ENCODE measurements around the gene AMBP.

Gene AMBP

DNA sequence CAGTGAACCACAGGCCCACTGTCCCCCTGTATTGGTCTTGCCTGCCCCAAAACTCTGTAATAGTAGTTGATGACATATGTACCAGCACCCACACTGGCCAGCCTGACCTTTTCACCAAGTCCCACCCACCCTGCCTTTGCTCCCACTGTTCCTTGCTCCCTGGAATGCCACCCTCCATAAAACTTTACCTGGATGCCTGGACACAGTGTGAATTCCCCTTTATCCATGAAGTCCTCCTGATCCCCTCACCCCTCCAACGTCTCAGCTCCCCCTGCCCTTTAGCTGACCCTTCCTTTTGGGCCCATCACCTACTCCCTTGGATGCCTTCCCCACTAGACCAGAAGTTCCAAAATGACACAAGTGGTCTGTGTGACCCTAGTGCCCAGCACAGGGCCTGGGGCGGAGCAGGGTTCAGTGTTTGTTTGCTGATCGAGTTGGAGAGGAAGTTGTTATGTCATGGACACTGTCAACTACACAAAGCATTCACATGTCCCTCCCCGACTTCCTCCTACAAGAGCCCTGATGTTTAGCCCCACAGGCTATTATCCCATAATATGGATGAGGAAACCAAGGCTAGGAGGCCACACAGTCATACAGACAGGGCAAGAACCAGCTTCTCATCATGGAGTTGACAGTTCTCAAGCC lies 16.1 kb downstream of the AMBP start:
- TF ChIP-seq POLR2AphosphoS5 (IDR thresholded peaks at IDR 0.05; ENCODE audit: low read depth, low read length) (no peak), SIN3A (IDR thresholded peaks at IDR 0.05; ENCODE audit: borderline replicate concordance, insufficient read depth, low read length) (no peak), FOXP2 (optimal IDR thresholded peaks at IDR 0.05; ENCODE audit: borderline replicate concordance, extremely low read depth, extremely low read length, insufficient read depth) (no peak)

DNA sequence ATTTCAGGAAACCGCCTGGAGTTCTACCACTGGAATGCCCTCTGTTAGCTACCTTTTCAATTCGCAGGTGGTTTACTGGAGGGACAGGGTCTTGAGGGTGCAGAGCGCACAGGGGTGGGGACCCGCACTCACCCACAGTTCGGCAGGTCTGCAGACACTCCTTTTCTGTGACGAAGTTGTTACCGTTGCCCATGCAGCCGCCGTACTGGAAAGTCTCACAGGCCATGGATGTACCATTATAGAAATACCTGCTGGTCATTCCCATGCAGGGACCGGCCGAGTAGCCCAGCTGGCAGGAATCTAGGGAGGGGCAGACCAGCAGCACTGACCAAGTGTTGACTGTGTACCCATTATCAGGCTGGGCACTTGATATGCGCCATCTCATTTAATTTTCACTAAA lies 16.8 kb downstream of the AMBP start:
- no peak for TF ChIP-seq POLR2AphosphoS5 (IDR thresholded peaks at IDR 0.05; ENCODE audit: low read depth, low read length)
- TF ChIP-seq, protein P1, sequence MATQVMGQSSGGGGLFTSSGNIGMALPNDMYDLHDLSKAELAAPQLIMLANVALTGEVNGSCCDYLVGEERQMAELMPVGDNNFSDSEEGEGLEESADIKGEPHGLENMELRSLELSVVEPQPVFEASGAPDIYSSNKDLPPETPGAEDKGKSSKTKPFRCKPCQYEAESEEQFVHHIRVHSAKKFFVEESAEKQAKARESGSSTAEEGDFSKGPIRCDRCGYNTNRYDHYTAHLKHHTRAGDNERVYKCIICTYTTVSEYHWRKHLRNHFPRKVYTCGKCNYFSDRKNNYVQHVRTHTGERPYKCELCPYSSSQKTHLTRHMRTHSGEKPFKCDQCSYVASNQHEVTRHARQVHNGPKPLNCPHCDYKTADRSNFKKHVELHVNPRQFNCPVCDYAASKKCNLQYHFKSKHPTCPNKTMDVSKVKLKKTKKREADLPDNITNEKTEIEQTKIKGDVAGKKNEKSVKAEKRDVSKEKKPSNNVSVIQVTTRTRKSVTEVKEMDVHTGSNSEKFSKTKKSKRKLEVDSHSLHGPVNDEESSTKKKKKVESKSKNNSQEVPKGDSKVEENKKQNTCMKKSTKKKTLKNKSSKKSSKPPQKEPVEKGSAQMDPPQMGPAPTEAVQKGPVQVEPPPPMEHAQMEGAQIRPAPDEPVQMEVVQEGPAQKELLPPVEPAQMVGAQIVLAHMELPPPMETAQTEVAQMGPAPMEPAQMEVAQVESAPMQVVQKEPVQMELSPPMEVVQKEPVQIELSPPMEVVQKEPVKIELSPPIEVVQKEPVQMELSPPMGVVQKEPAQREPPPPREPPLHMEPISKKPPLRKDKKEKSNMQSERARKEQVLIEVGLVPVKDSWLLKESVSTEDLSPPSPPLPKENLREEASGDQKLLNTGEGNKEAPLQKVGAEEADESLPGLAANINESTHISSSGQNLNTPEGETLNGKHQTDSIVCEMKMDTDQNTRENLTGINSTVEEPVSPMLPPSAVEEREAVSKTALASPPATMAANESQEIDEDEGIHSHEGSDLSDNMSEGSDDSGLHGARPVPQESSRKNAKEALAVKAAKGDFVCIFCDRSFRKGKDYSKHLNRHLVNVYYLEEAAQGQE (IDR thresholded peaks at IDR 0.05; ENCODE audit: insufficient read depth in 1 of 2, low read depth in 2 of 2, low read length in 2 of 2) = no peak
- TF ChIP-seq TAF1 (IDR thresholded peaks at IDR 0.05; ENCODE audit: borderline replicate concordance, insufficient read depth, low read length) = no peak

DNA sequence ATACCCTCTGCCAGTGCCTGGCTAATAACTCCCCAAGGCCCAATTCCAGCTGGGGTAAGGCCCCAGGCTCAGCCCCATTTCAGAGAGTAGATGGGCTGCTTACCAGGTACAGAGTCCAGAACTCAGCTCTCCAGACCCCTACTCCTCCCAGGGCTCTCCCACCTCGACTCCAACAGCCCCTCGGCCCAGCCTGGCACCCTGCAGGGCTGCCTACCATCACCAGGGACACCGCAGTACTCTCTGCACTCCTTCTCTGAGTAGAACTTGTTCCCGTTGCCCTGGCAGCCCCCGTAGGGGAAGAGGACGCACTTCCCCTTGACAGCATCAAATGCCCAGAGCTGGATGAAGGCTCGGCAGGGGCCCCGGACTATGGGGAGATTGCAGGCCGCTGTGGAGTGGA lies 17.4 kb downstream of the AMBP start:
- TF ChIP-seq, protein P1 (IDR thresholded peaks at IDR 0.05; ENCODE audit: insufficient read depth in 1 of 2, low read depth in 2 of 2, low read length in 2 of 2) = no peak
- no peak for TF ChIP-seq TAF1 (IDR thresholded peaks at IDR 0.05; ENCODE audit: borderline replicate concordance, insufficient read depth, low read length)
- TF ChIP-seq FOXP2 (optimal IDR thresholded peaks at IDR 0.05; ENCODE audit: borderline replicate concordance, extremely low read depth, extremely low read length, insufficient read depth) = no peak
- no peak for TF ChIP-seq POLR2AphosphoS5 (IDR thresholded peaks at IDR 0.05; ENCODE audit: low read depth, low read length)
- no peak for TF ChIP-seq SIN3A (IDR thresholded peaks at IDR 0.05; ENCODE audit: borderline replicate concordance, insufficient read depth, low read length)

DNA sequence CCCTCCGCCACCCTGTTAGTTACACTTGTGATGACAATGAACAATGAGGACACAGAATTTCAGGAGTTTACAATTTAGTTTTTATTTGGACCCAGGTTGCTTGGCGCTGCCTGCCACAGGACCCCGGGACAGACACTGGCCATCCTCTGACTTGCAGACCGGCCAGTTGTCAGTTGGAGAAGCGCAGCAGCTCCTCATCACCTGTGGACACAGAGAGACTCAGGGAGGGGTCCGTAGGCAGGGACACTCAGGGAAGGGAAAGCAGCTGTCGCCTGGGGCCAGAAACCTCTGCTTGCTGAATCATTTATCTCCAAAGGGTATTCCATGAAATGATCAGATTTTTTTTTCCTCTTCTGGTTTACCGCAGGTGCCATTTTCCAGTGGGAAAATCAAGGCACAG lies 18.0 kb downstream of the AMBP start:
- TF ChIP-seq SIN3A (IDR thresholded peaks at IDR 0.05; ENCODE audit: borderline replicate concordance, insufficient read depth, low read length) (no peak), FOXP2 (optimal IDR thresholded peaks at IDR 0.05; ENCODE audit: borderline replicate concordance, extremely low read depth, extremely low read length, insufficient read depth) (no peak)
- TF ChIP-seq, protein P1 (IDR thresholded peaks at IDR 0.05; ENCODE audit: insufficient read depth in 1 of 2, low read depth in 2 of 2, low read length in 2 of 2) = no peak

DNA sequence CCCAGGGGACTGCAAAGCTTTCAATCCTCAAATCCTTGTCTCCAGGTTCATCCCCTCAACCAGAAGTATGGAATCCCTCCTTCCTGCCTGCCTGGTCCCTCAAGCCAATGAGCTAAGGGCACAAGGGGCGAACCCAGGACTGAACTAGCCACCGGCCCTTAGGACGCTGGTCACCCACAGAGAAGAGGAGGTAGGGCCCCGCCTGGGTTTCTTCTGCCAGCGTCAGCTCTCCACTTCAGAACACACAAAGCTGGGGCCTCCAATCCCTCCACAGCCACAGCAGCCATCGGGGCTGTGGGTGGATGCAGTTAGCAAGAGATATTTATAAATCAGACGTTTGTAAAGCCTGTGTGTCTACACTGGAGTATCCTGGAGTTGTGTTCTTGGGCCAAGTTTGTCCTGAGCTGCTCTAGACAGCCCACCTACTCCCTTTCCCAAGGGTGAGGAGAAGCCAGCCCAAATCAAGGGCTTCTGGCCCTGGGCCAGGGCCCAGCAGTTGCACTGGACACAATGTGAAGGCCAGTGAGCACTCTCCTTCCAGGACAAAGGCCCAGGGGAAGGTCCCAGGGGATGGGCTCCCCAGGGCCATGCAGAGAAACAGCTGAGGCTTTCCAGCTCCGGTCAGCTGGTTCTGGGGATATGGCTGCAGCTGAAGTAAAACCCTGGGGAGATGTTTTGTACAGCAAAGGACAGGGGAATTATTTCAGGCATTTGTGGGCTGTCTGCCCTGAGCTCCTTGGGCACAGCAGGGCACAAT lies 18.9 kb downstream of the AMBP start:
- TF ChIP-seq TAF1 (IDR thresholded peaks at IDR 0.05; ENCODE audit: borderline replicate concordance, insufficient read depth, low read length) = no peak
- TF ChIP-seq, protein P1 (IDR thresholded peaks at IDR 0.05; ENCODE audit: insufficient read depth in 1 of 2, low read depth in 2 of 2, low read length in 2 of 2) = no peak
- no peak for TF ChIP-seq SIN3A (IDR thresholded peaks at IDR 0.05; ENCODE audit: borderline replicate concordance, insufficient read depth, low read length)
- TF ChIP-seq POLR2AphosphoS5 (IDR thresholded peaks at IDR 0.05; ENCODE audit: low read depth, low read length) = no peak
- TF ChIP-seq FOXP2 (optimal IDR thresholded peaks at IDR 0.05; ENCODE audit: borderline replicate concordance, extremely low read depth, extremely low read length, insufficient read depth) = no peak

All from PFSK-1 (cell line).